TTC549 (cell line): ENCODE measurements around the gene HLCS.
"Not testable (repeated sequence)": the region's sequence is repeated elsewhere in the genome, so short reads cannot be mapped to it uniquely, and the experiment has no call there.

Source experiments
- FAIRE-seq: peaks from 2 replicates; lab custom pipeline; 2012; peaks lifted over from hg19 to GRCh38; lab: Jason Lieb, UNC

Gene HLCS

GRCh38 chr21:36966066-36966820, at the start of gene HLCS:
HLCS (minus strand) TSS chr21:36966669; CDS start chr21:36966638, 31 bp downstream.
- no peak for FAIRE-seq

- peak; percentile 56 for FAIRE-seq
Observed at GRCh38 chr21:37009740-37010341, 43.4 kb upstream of the HLCS start.

GRCh38 chr21:37008724-37009123, 42.3 kb upstream of the HLCS start:
- FAIRE-seq: no peak

GRCh38 chr21:37006486-37007291, 40.2 kb upstream of the HLCS start, which contains the start of gene RIPPLY3:
RIPPLY3 (plus strand) TSS chr21:37006702; CDS start chr21:37006773, 71 bp downstream.
- no peak for FAIRE-seq

GRCh38 chr21:37005548-37006485, 39.3 kb upstream of the HLCS start:
- no peak for FAIRE-seq

- FAIRE-seq: not testable (repeated sequence)
Observed at GRCh38 chr21:37003917-37004316, 37.4 kb upstream of the HLCS start.

GRCh38 chr21:37002851-37003250, 36.4 kb upstream of the HLCS start:
- FAIRE-seq: not testable (repeated sequence)

- no peak for FAIRE-seq
Observed at GRCh38 chr21:37001441-37001840, 35.0 kb upstream of the HLCS start.

- FAIRE-seq: no peak
Observed at GRCh38 chr21:37000381-37000780, 33.9 kb upstream of the HLCS start.

- no peak for FAIRE-seq
Observed at GRCh38 chr21:36999131-36999898, 32.8 kb upstream of the HLCS start.

GRCh38 chr21:36995285-36995684, 28.8 kb upstream of the HLCS start:
- FAIRE-seq: not testable (repeated sequence)

- FAIRE-seq: no peak
Observed at GRCh38 chr21:36994501-36995158, 28.2 kb upstream of the HLCS start.

- no peak for FAIRE-seq
Observed at GRCh38 chr21:36992671-36993070, 26.2 kb upstream of the HLCS start.

GRCh38 chr21:36990508-36991205, 24.2 kb upstream of the HLCS start:
- FAIRE-seq: no peak

GRCh38 chr21:36989699-36990507, 23.4 kb upstream of the HLCS start:
- FAIRE-seq: no peak

- not testable (repeated sequence) for FAIRE-seq
Observed at GRCh38 chr21:36989199-36989698, 22.8 kb upstream of the HLCS start.

GRCh38 chr21:36988536-36988935, 22.1 kb upstream of the HLCS start:
- no peak for FAIRE-seq

- FAIRE-seq: no peak
Observed at GRCh38 chr21:36987845-36988244, 21.4 kb upstream of the HLCS start.
